Pons (tissue), 1 donor: Measurements from ENCODE around the gene GRIN2A.

Experiments
- DNase-seq: peaks from one replicate; pipeline ENCODE4 v3.0.0-alpha.2; 2016; ENCODE audit warnings: low spot score

GRIN2A gene

DNA sequence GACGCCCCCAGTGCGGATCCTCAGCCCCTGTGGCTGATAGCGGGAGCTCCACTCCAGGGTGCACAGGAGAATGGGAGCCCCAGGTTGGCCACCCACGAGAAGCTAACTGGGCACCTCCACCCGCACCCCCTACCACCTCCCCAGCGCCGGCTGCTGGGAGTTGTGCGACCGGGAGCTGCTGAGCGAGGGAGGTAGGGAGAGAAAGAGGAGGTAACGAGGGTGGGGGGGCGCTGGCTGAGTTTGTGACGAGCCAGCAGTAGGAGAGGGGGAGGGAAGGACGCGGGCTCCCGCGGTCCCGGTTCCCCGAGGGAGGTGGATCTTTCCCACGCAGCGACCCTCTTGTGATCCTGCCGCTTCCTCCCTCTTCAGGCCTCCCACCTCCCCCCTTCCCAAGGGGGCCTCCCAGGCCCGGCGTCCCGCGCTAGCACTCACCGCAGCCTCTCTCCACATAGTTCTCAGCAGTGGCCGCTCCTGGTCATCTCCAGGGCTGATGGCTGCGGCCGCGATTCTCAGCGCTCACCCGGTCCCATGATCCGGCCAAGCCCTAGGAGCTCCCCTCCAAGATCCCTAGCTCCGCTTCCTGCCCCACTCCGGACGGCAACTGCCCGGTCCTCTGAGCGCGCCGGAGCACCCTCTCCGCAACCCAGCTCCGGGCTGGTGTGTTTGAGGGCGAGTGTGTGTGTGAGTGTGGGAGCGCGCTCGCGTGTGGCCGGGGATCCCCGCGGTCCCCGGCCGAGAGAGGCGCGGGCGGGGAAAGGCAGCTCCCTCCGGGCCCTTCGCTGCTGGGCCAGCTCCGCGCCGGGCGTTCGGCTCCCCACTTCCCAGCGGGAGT is at the start of gene GRIN2A:
TSS of gene GRIN2A (minus strand) at position 207 of the 832 bp plus-strand sequence. CDS start 2,017 bp downstream, outside the sequence.
- DNase-seq = no peak

GRCh38 chr16:10231563-10231962 is 49.3 kb upstream of the GRIN2A start:
- DNase-seq = no peak

GRCh38 chr16:10228779-10229178 is 46.6 kb upstream of the GRIN2A start:
- DNase-seq = no peak

DNA sequence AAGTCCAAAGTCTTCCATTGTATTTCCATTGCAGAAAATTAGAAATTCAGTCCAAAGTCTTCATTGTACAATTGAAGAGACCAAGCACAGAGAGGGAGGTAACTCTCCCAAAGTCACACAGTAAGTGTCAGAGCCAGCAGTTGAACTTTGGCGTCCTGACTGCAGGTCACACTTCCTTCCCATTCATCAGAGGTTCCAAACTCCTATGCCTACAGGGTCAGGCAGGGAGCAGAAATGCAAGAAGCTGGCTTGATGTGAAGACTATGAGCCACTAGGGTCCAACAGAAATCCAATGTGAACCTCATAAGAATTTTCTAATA is 44.7 kb upstream of the GRIN2A start:
- DNase-seq = no peak

- no peak for DNase-seq
These were observed 44.1 kb upstream of the GRIN2A start for GRCh38 chr16:10226141-10226986.

GRCh38 chr16:10225653-10226052 is 43.4 kb upstream of the GRIN2A start:
- no peak for DNase-seq

GRCh38 chr16:10224850-10225249 is 42.6 kb upstream of the GRIN2A start:
- DNase-seq = no peak

DNA sequence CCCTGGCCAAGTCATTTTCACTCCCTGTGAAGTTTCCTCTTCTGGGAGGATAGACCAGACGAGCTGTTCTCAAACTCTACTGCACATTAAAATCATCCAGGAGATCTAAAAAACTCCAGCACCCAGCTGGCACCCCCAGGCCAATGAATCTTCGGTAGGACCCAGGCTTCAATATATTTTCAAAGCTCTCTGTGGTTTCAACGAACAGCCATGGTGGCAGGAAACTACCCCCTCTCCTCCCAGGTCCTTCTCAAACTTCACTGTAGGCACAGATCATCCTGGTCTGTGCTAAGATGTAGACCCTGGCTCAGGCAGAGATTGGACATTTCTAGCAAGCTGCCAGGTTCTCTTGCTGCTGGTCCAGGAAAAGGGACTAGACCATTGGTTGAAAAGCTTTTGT is 38.7 kb upstream of the GRIN2A start:
- DNase-seq = no peak

DNA sequence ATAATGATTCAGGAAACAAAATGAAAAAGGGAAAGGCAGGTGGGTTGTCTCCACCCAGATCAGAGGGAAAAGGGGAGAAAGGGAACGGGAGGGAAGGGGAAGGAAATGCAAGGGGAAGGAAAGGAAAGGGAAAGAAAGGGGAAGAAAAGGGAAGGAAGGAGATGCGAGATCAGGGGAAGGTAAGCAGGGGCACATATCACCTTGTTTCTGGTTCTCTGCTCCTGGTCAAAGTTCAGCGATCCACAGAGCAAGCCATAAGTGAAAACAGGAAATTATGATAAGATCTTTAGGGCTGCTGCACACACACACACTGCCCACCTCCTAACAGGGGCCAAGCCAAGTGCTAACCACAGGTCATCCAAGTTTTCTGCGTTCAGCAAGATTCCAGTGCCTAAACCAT is 37.5 kb upstream of the GRIN2A start:
- no peak for DNase-seq

DNA sequence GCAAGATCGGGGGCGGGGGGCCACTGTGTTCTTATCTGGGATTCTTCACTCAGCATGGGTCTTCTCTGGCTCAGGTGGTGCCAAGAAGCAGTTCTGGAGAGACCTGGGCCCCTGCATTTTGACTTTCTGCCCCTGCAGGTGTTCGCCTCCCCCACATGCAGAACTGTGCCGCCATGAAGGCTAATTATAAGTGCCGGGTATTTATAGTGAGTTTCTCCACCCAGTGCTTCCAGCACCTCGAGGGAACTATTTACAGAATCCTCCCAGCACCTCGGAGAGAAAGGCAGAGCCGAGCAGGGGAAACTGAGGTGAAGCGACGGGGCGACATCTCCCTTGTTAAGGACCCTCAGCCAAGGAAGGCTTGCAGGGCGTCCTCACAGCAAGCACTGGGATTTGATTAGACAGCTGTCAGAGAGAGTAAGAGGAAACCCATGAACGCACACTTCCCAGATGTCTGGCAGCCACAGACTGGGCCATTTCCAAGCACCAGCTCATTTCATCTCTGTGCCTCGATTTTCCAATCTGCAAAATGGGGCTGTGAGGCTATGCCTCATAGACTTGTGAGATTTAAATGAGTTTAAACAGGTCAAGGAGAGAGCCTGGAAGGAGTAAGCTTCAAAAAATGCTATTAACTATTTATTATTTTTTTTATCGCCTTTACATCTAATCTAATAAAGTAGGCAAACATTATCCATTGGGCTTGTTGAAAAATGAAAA is 36.4 kb upstream of the GRIN2A start:
- DNase-seq = no peak

GRCh38 chr16:10213748-10214147 is 31.5 kb upstream of the GRIN2A start:
- no peak for DNase-seq

GRCh38 chr16:10210944-10211343 is 28.7 kb upstream of the GRIN2A start:
- no peak for DNase-seq

GRCh38 chr16:10206865-10207264 is 24.6 kb upstream of the GRIN2A start:
- no peak for DNase-seq

DNA sequence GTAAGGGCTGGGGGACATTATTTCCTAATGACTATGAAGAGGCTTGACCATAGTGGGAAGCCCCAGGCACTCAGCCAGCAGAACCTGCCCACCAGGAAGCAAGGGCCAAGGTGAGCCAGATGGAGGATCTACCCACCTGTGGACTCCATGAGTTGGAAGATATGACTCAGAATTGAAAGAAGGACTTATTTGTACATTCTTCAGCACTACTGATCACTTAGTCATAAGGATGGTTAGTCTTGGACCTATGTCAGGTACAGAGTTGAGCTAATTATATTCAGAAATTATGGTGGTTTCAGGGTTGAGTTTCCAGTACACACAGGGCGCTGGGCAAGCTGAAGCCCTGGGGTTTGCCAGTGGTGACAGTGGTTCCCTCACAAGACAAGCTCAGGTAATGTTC is 24.0 kb upstream of the GRIN2A start:
- DNase-seq = no peak

- no peak for DNase-seq
These were observed 23.5 kb upstream of the GRIN2A start for GRCh38 chr16:10205688-10206087.

DNA sequence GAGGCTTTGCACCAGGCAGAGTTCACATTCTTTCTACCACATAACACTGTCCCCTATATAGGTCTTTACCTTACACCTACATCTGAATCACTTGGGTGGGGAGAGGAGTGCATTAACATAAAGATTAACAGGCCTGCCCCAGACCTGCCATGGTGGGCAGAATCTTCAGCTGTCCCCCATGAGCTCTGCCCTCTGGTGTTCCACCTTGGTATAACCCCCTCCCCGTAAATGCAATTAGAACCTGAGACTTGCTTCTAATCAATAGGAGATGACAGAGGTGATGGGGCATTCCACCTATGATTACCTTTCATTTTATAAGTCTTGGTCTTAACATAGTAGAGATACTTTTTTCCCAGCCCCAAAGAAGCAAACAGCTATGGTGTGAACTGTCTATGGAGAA is 20.4 kb upstream of the GRIN2A start:
- no peak for DNase-seq

GRCh38 chr16:10200637-10201586 is 18.7 kb upstream of the GRIN2A start:
- no peak for DNase-seq

DNA sequence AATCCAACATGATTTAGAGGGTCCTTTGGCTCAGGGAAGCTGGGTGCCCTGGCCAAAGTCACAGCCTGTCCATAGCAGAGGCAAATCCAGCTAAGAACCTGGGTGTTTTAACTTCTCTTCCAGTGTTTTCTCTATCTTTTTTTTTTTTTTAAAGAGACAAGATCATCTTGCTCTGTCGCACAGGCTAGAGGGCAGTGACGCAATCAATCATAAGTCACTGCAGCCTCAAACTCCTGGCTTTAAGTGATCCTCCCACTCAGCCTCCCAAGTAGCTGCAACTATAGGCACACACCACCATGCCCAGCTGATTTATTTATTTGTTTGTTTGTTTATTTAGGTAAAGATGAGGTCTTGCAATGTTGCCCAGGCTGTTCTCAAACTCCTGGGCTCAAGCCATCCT is 14.8 kb upstream of the GRIN2A start:
- no peak for DNase-seq

GRCh38 chr16:10191096-10191495 is 8.9 kb upstream of the GRIN2A start:
- no peak for DNase-seq

- no peak for DNase-seq
These were observed 7.7 kb upstream of the GRIN2A start for GRCh38 chr16:10189861-10190390.

GRCh38 chr16:10188236-10188635 is 6.0 kb upstream of the GRIN2A start:
- no peak for DNase-seq
